Gastroesophageal sphincter (tissue), 4 donors: Measurements from ENCODE around the gene LEMD2. TPM values are rescaled to one million over a fixed set of nuclear protein-coding genes. Genes with fewer than 3 reads are reported as not detected.

ENCODE experiments used
- ATAC-seq: fragments of 150-250 bp; one replicate; pipeline ENCODE4 v1.9.1; 2016; ENCODE audit warnings: mild to moderate bottlenecking, moderate library complexity
- H3K27ac ChIP-seq, 4 donors: fragments of 200-600 bp; sonication (generic) in 3 of 4; 1 replicate in 3 of 4; 2 replicates in 1 of 4; pipeline ENCODE4 v1.5.1; 2016 to 2019
- H3K27me3 ChIP-seq: fragments of 200-600 bp; sonication (generic); one replicate; pipeline ENCODE4 v1.5.1; 2019
- H3K36me3 ChIP-seq, 2 donors: fragments of 200-600 bp; sonication (generic); one replicate each; pipeline ENCODE4 v1.5.1; 2019; ENCODE audit warnings: control low read depth in 1 of 2
- H3K4me1 ChIP-seq, 3 donors: fragments of 200-600 bp; sonication (generic); 1 replicate in 2 of 3; 2 replicates in 1 of 3; pipeline ENCODE4 v1.5.1; 2016 to 2019; ENCODE audit warnings: control low read depth in 2 of 3
- H3K4me3 ChIP-seq, 2 donors: fragments of 200-600 bp; sonication (generic); one replicate each; pipeline ENCODE4 v1.5.1; 2019; ENCODE audit warnings: mild to moderate bottlenecking in 1 of 2, moderate library complexity in 1 of 2
- H3K9me3 ChIP-seq, 3 donors: fragments of 200-600 bp; sonication (generic); one replicate each; pipeline ENCODE4 v1.5.1; 2017 to 2019; ENCODE audit warnings: control low read depth in 2 of 3
- CTCF ChIP-seq, 4 experiments: fragments of 200-600 bp in 2 of 4; fragments of 450-650 bp in 2 of 4; sonication (generic) in 1 of 4; IDR thresholded peaks; one replicate each; pipeline ENCODE4 v1.5.1; 2017 to 2019; ENCODE audit warnings: antibody characterized with exemption in 4 of 4, mild to moderate bottlenecking in 2 of 4, moderate library complexity in 2 of 4
- EP300 ChIP-seq: sonication (generic); formaldehyde crosslinking; IDR thresholded peaks from one replicate; pipeline ENCODE4 v1.6.1; 2017; ENCODE audit warnings: antibody characterized with exemption, mild to moderate bottlenecking
- POLR2A ChIP-seq, 2 donors: fragments of 450-650 bp; IDR thresholded peaks; one replicate each; pipeline ENCODE4 v1.6.1; 2017; ENCODE audit warnings: antibody characterized with exemption in 2 of 2, mild to moderate bottlenecking in 2 of 2, moderate library complexity in 1 of 2
- POLR2AphosphoS5 ChIP-seq: sonication (generic); formaldehyde crosslinking; IDR thresholded peaks from one replicate; pipeline ENCODE4 v1.6.1; 2017; ENCODE audit warnings: antibody characterized with exemption
- WGBS, 2 donors: methylation state at CpG; one replicate each; pipeline ENCODE4 v1.1.5; 2018; ENCODE audit warnings: low coverage in 1 of 2; 5-methylcytosine and 5-hydroxymethylcytosine counted together
- total RNA-seq, 4 donors: library from RNA; depleted of rRNA; stranded (reverse); fragments of >200 nt; gene quantifications; one replicate each; pipeline ENCODE4 v1.1.0, GENCODE V29; 2016

LEMD2 gene
- total RNA-seq, 4 donors from 2014 or later = 47.3 to 50.9 (median 49.9) TPM

GRCh38 chr6:33784787-33785186, 4.1 kb downstream of the LEMD2 start:
- no peak overlapping the region for H3K27ac ChIP-seq
- peaks cover 0 to 64% of the 10 kb centered on the region in 2 donors for H3K36me3 ChIP-seq
- no peaks in the 10 kb centered on the region for H3K27me3 ChIP-seq
- no peak for ATAC-seq
- no peaks in the 10 kb centered on the region for H3K9me3 ChIP-seq
- peaks cover 0 to 71% (median 39%) of the 10 kb centered on the region in 3 donors for H3K4me1 ChIP-seq
- WGBS, 2 donors = 64 to 68% methylated on average over 8 to 9 of the region's 13 CpGs
- TF ChIP-seq POLR2A (IDR thresholded peaks at IDR 0.05) (no peak), POLR2AphosphoS5 (no peak), CTCF (IDR thresholded peaks at IDR 0.05) (no peak), EP300 (no peak)
- no peak overlapping the region for H3K4me3 ChIP-seq

- peaks cover 0 to 72% of the 10 kb centered on the region in 2 donors for H3K36me3 ChIP-seq
- 57 to 93% methylated on average over 1 to 8 of the region's 10 CpGs for WGBS, 2 donors
- H3K9me3 ChIP-seq = no peaks in the 10 kb centered on the region
- no peaks in the 10 kb centered on the region for H3K27me3 ChIP-seq
- TF ChIP-seq POLR2AphosphoS5 = no peak
- no peak for TF ChIP-seq EP300
- no peak overlapping the region for H3K27ac ChIP-seq
- H3K4me3 ChIP-seq = no peak overlapping the region
- ATAC-seq = no peak
- H3K4me1 ChIP-seq = peaks cover 0 to 64% (median 36%) of the 10 kb centered on the region in 3 donors
Observed at GRCh38 chr6:33783781-33784520, 5.0 kb downstream of the LEMD2 start.

DNA sequence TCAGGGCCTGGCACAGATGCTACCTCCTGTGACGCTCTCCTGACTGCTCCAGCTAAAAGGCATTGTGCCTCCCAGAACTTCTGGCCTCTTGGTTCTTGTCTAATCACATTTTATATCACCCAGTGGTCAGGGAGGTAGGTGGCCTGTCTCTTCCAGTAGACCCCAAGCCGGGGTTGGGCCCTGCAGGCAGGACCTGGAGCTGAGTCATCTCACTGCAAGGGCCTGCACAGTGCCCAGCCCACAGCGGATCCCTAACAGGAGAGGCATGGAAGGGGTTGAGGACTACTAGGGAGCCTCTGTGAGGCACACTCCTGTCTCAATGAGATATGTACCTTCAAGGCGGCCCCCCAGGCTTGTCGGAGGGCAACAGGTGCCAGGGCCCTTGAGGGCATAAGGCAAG, 6.4 kb downstream of the LEMD2 start:
- H3K4me1 ChIP-seq = peaks cover 0 to 59% (median 33%) of the 10 kb centered on the region in 3 donors

DNA sequence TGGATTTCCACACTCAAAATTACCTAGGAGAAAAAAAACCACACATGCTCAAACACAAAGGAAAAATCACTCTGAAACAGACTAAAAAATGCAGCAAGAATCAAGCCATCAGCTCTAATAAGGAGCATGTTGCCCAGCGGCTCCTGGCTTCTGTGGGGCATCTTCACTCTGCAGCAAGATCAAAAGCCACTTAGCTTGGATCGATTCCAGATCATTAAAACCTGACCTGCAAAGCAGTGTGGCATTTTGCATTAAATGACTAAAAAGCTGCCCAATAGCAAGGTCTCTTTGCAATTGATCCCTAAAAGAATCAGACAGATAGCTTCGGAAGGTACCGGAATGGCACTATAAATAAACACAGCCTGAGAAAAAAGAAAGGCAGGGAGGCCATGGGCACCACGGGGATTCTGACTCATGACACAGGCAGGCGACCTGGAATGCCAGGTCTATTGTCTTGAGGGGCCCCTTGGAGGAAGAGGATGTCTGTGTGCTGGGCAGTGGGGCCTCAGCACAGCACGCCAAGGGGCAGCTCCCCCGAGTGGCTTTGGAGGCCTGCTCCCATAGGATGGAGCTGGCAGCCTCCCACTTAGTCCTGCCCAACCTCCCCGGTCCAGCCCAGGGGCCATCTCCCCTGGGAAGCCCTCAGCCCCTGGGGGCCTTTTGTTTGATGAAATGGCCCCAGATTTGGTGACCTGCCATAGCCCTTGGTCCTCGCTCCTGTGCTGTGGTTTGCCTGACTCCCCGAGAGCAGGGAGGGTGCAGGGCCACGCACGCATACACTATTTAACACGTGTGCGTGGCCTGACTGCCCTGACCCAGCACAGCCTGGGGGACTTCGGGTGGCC, 7.6 kb downstream of the LEMD2 start:
- no peaks in the 10 kb centered on the region for H3K27me3 ChIP-seq
- H3K4me3 ChIP-seq = no peak overlapping the region
- H3K36me3 ChIP-seq = peaks cover 5 to 97% of the 10 kb centered on the region in 2 donors
- H3K4me1 ChIP-seq = peaks cover 0 to 47% (median 23%) of the 10 kb centered on the region in 3 donors
- WGBS, 2 donors = 34 to 35% methylated on average over 5 to 6 of the region's 16 CpGs
- no peaks in the 10 kb centered on the region for H3K9me3 ChIP-seq
- ATAC-seq = peak; percentile 35
- H3K27ac ChIP-seq = peak overlapping the region in 3 of 4 donors; percentile 44 to 52 (median 52)
- TF ChIP-seq CTCF (IDR thresholded peaks at IDR 0.05) (no peak), EP300 (no peak), POLR2A (IDR thresholded peaks at IDR 0.05) (no peak)

More for the DNA sequence above, 6.4 kb downstream of the LEMD2 start:
- Histone ChIP-seq H3K9me3 (no peaks in the 10 kb centered on the region), H3K27me3 (no peaks in the 10 kb centered on the region), H3K4me3 (no peak overlapping the region), H3K36me3 (peaks cover 0 to 86% of the 10 kb centered on the region in 2 donors), H3K27ac (peak overlapping the region in 1 of 4 donors; percentile 52)
- TF ChIP-seq EP300 (no peak), POLR2A (IDR thresholded peaks at IDR 0.05) (no peak), CTCF (IDR thresholded peaks at IDR 0.05) (no peak), POLR2AphosphoS5 (no peak)
- WGBS, 2 donors = 93% methylated on average over 3 of the region's 5 CpGs; no CpG with 5 or more reads in 1 of the 2 donors
- ATAC-seq = no peak

GRCh38 chr6:33779895-33780294, 9.0 kb downstream of the LEMD2 start:
- Histone ChIP-seq H3K4me1 (peaks cover 0 to 32% (median 9%) of the 10 kb centered on the region in 3 donors), H3K36me3 (peaks cover 5 to 100% of the 10 kb centered on the region in 2 donors), H3K9me3 (no peaks in the 10 kb centered on the region), H3K27me3 (no peaks in the 10 kb centered on the region), H3K27ac (no peak overlapping the region), H3K4me3 (no peak overlapping the region)
- TF ChIP-seq POLR2AphosphoS5 (no peak), CTCF (IDR thresholded peaks at IDR 0.05) (no peak), POLR2A (IDR thresholded peaks at IDR 0.05) (no peak), EP300 (no peak)
- no peak for ATAC-seq
- WGBS, 2 donors = 33% methylated on average over 1 of the region's 14 CpGs; no CpG with 5 or more reads in 1 of the 2 donors
